Frontal cortex (tissue), 4 donors: ENCODE data around the gene PEAK3. TPM values are rescaled to one million over a fixed set of nuclear protein-coding genes. Genes with fewer than 3 reads are reported as not detected.
A peak's percentile ranks its signal among the peaks of the same experiment; 100 is the strongest.

Source experiments
- DNase-seq, 2 donors: peaks; one replicate each; pipeline ENCODE4 v3.0.0; 2012; ENCODE audit warnings: low spot score in 2 of 2
- FAIRE-seq: peaks from 2 replicates; lab custom pipeline; 2012; peaks lifted over from hg19 to GRCh38; lab: Jason Lieb, UNC
- total RNA-seq: library from RNA; depleted of rRNA; stranded (reverse); fragments of >200 nt; gene quantifications from one replicate; pipeline ENCODE4 v1.2.3, GENCODE V29; 2014
- donor health status: control.
- donor health status: control.
- donor health status: control.

The PEAK3 gene
- under 0.01 TPM for total RNA-seq

GRCh38 chr19:2282062-2282861, at the start of gene PEAK3:
Gene PEAK3 (minus strand): TSS chr19:2282175. CDS start chr19:2280931, 1,244 bp downstream.
- peak; percentile 56 to 66 for DNase-seq
- no peak for FAIRE-seq

GRCh38 chr19:2330632-2331284, 48.8 kb upstream of the PEAK3 start:
- DNase-seq (no peak), FAIRE-seq (no peak)

GRCh38 chr19:2330255-2330631, 48.3 kb upstream of the PEAK3 start:
- no peak for FAIRE-seq
- no peak for DNase-seq

- DNase-seq (no peak), FAIRE-seq (no peak)
Observed at GRCh38 chr19:2329501-2329916, 47.5 kb upstream of the PEAK3 start.

GRCh38 chr19:2329149-2329478, 47.1 kb upstream of the PEAK3 start:
- DNase-seq (no peak), FAIRE-seq (no peak)

- no peak for FAIRE-seq
- peak; percentile 98 to 99 for DNase-seq
Observed at GRCh38 chr19:2328401-2329148, 46.6 kb upstream of the PEAK3 start, which contains the start of the genes LSM7 and SPPL2B. Gene LSM7 (minus strand): TSS chr19:2328586. CDS start chr19:2328566, 20 bp downstream. Gene SPPL2B (plus strand): TSS chr19:2328684. CDS start chr19:2328710, 26 bp downstream.

GRCh38 chr19:2327773-2328400, 45.9 kb upstream of the PEAK3 start:
- FAIRE-seq, result no peak

GRCh38 chr19:2326699-2327360, 44.9 kb upstream of the PEAK3 start:
- FAIRE-seq (no peak), DNase-seq (no peak)

More at GRCh38 chr19:2327773-2328400, 45.9 kb upstream of the PEAK3 start:
- DNase-seq, result peak in 1 of 2 donors; percentile 64

- no peak for FAIRE-seq
- DNase-seq, result no peak
Observed at GRCh38 chr19:2325281-2326046, 43.5 kb upstream of the PEAK3 start.

- FAIRE-seq (no peak), DNase-seq (no peak)
Observed at GRCh38 chr19:2324220-2324948, 42.4 kb upstream of the PEAK3 start.

GRCh38 chr19:2323707-2324106, 41.7 kb upstream of the PEAK3 start:
- FAIRE-seq (no peak), DNase-seq (no peak)

- no peak for FAIRE-seq
- DNase-seq, result no peak
Observed at GRCh38 chr19:2321565-2322283, 39.7 kb upstream of the PEAK3 start.

- no peak for FAIRE-seq
Observed at GRCh38 chr19:2320939-2321338, 39.0 kb upstream of the PEAK3 start.

GRCh38 chr19:2320049-2320448, 38.1 kb upstream of the PEAK3 start:
- FAIRE-seq (no peak), DNase-seq (no peak)

More at GRCh38 chr19:2320939-2321338, 39.0 kb upstream of the PEAK3 start:
- no peak for DNase-seq

- FAIRE-seq (no peak), DNase-seq (no peak)
Observed at GRCh38 chr19:2319551-2319950, 37.6 kb upstream of the PEAK3 start.

- DNase-seq (no peak), FAIRE-seq (no peak)
Observed at GRCh38 chr19:2318923-2319322, 36.9 kb upstream of the PEAK3 start.

GRCh38 chr19:2317756-2318155, 35.8 kb upstream of the PEAK3 start:
- no peak for FAIRE-seq
- DNase-seq, result no peak

GRCh38 chr19:2317300-2317699, 35.3 kb upstream of the PEAK3 start:
- FAIRE-seq (no peak), DNase-seq (no peak)
